Kidney glomerular epithelial cell (primary cell): ENCODE data around the gene NEDD4L.

Experiments
- DNase-seq: peaks from one replicate; lab custom pipeline; 2025; lab: John Stamatoyannopoulos, UW

The NEDD4L gene

GRCh38 chr18:58183226-58183625 lies 139.2 kb downstream of the NEDD4L start:
- no peak for DNase-seq

DNA sequence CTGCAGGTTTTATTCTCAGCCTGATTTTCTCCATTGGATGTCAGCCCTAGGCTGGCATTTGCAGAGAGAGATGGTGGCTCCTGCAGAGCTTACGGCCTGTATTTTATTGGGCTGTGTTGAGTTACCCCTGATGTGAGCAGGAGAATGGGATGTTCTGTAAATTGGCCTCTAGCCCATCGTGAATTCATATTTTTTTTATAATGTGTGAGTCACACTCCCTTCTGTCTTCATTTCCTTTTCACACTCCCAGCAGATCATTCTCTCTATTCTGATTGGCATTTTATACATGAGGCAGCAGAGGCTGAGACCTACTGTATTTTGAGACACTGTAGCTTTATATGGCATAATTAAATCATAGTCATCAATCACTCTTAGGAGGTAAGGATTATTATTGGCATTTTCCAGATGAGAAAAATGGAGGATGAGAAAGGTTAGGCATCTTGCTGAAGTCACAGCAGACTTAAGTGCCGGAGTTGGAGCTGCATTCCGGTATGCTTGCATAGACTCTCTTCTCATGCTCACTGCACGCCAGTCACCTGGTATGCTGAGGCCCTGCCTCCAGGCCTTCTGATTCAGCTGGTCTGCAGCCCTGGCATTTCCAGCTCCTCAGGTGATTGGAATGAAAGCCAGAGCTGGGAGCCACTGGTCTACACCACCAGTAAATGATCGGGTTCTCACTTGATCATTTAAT lies 142.4 kb downstream of the NEDD4L start:
- DNase-seq = peak; percentile 89

GRCh38 chr18:58187674-58188073 lies 143.6 kb downstream of the NEDD4L start:
- DNase-seq = no peak

GRCh38 chr18:58188996-58189395 lies 145.0 kb downstream of the NEDD4L start:
- no peak for DNase-seq

GRCh38 chr18:58190842-58191530 lies 147.0 kb downstream of the NEDD4L start:
- no peak for DNase-seq

DNA sequence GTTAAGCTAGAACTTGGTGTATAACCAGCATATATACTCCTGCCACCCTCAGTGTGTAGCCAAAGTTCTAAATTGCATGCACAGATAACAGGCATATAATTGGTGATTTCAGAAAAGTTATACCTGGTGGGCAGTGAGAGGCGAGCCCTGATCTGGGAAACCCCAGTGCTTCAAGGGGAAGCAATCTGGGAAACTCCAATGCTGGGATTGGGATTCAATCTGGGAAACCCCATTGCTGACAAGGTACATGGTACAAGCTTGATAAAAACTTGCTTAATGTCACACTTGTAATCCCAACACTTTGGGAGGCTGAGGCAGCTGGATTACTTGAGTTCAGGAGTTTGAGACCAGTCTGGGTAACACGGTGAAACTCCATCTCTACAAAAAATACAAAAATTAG lies 147.6 kb downstream of the NEDD4L start:
- no peak for DNase-seq

DNA sequence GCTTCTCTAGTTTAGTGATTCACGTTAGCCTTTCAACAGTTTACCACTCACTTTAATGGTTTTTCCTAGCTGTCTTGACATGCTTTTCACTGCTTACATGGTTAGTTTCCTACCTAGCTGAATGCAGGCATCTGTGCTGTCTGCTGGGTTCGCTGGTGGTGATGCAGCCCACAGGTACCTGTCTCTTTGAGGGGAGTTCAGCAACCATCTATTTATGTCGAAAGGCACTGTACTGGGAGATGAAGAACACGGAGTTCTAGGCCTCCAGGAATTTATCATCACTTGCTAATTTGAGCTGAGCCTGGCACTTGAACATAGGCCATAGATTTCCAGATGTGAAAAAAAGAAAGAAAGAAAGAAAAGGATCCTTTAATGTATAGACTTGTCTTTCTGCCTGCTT lies 148.5 kb downstream of the NEDD4L start:
- no peak for DNase-seq

GRCh38 chr18:58194028-58194427 lies 150.0 kb downstream of the NEDD4L start:
- no peak for DNase-seq

- DNase-seq = no peak
These were observed 151.3 kb downstream of the NEDD4L start for GRCh38 chr18:58195278-58195765.

GRCh38 chr18:58196164-58196563 lies 152.1 kb downstream of the NEDD4L start:
- DNase-seq = no peak

GRCh38 chr18:58196881-58197872 lies 153.2 kb downstream of the NEDD4L start:
- DNase-seq = no peak

- DNase-seq = no peak
These were observed 157.2 kb downstream of the NEDD4L start for GRCh38 chr18:58201268-58201667.

- no peak for DNase-seq
These were observed 158.0 kb downstream of the NEDD4L start for GRCh38 chr18:58201733-58202730.

GRCh38 chr18:58204776-58205442 lies 160.9 kb downstream of the NEDD4L start:
- no peak for DNase-seq

DNA sequence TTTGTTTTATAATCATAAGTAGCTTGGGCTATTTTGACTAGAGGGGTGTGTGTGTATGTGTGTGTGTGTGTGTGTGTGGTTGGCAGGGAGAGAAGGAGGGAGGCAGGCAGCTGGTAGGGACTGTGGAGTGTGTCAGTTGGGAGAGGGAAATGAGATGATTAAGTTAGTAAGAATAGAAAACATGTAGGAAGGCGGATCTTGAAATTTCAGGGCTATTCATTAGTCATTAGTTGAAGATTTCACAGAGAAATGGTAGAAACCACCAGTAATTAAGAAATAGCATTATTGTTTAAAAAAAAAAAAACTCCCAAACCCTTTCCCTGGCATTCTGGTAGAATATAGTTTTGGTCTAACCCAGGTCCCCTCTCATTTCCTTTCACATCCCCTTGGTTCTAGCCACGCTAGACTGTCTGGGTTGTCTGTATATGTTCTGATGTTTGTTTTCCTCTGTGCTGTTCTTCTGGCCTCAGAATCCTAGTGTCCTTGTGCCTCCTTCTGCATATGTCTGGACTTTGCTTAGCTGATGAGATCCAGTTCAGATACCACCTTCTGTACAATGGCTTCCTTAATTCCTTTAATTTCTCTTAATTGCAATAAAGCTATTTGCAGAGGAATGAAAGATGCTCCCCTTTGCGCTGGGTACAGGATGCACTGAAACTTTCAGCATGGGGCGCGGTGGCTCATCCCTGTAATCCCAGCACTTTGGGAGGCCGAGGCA lies 161.6 kb downstream of the NEDD4L start:
- DNase-seq = peak; percentile 78

GRCh38 chr18:58207520-58208152 lies 163.6 kb downstream of the NEDD4L start:
- DNase-seq = no peak

- DNase-seq = peak; percentile 82
These were observed 164.3 kb downstream of the NEDD4L start for GRCh38 chr18:58208207-58208932.

- DNase-seq = peak; percentile 67
These were observed 165.3 kb downstream of the NEDD4L start for GRCh38 chr18:58209326-58209725.

GRCh38 chr18:58211510-58211909 lies 167.5 kb downstream of the NEDD4L start:
- DNase-seq = no peak
